Femur (tissue), 1 donor: Measurements from ENCODE around the gene NFAM1.

Experiments used
- DNase-seq: peaks from one replicate; pipeline ENCODE4 v3.0.0-alpha.2; 2017

The NFAM1 gene

GRCh38 chr22:42357634-42358296 is 74.4 kb downstream of the NFAM1 start:
- no peak for DNase-seq

- no peak for DNase-seq
These were observed 75.0 kb downstream of the NFAM1 start for GRCh38 chr22:42357221-42357620.

GRCh38 chr22:42356533-42356932 is 75.7 kb downstream of the NFAM1 start:
- no peak for DNase-seq

- peak; percentile 66 for DNase-seq
These were observed 78.1 kb downstream of the NFAM1 start for GRCh38 chr22:42353883-42354727.

GRCh38 chr22:42350373-42350772 is 81.8 kb downstream of the NFAM1 start:
- no peak for DNase-seq

- DNase-seq = no peak
These were observed 84.8 kb downstream of the NFAM1 start for GRCh38 chr22:42347281-42347824.

- no peak for DNase-seq
These were observed 85.5 kb downstream of the NFAM1 start for GRCh38 chr22:42346722-42347121.

- no peak for DNase-seq
These were observed 86.7 kb downstream of the NFAM1 start for GRCh38 chr22:42345458-42345857.

- peak; percentile 85 for DNase-seq
These were observed 87.8 kb downstream of the NFAM1 start for GRCh38 chr22:42344361-42344905.

GRCh38 chr22:42343531-42344081 is 88.6 kb downstream of the NFAM1 start:
- no peak for DNase-seq

GRCh38 chr22:42343121-42343454 is 89.1 kb downstream of the NFAM1 start:
- no peak for DNase-seq

- DNase-seq = no peak
These were observed 89.6 kb downstream of the NFAM1 start for GRCh38 chr22:42342426-42343120.

GRCh38 chr22:42341779-42342178 is 90.4 kb downstream of the NFAM1 start:
- DNase-seq = no peak

GRCh38 chr22:42340829-42341383 is 91.3 kb downstream of the NFAM1 start:
- DNase-seq = no peak

- DNase-seq = no peak
These were observed 92.1 kb downstream of the NFAM1 start for GRCh38 chr22:42340150-42340549.

- DNase-seq = no peak
These were observed 93.7 kb downstream of the NFAM1 start for GRCh38 chr22:42338479-42338878.

GRCh38 chr22:42337356-42337755 is 94.8 kb downstream of the NFAM1 start:
- DNase-seq = no peak

- DNase-seq = no peak
These were observed 95.5 kb downstream of the NFAM1 start for GRCh38 chr22:42336527-42337227.

- DNase-seq = no peak
These were observed 96.3 kb downstream of the NFAM1 start for GRCh38 chr22:42335839-42336378.

GRCh38 chr22:42334875-42335512 is 97.2 kb downstream of the NFAM1 start:
- DNase-seq = no peak

- DNase-seq = no peak
These were observed 98.7 kb downstream of the NFAM1 start for GRCh38 chr22:42333544-42333943.
